NT2/D1 (cell line): ENCODE measurements around the gene MEIS2.

ENCODE experiments used
- DNase-seq: peaks from one replicate; pipeline ENCODE4 v3.0.0-alpha.2; 2011; ENCODE audit warnings: low read depth, low spot score
- H3K27me3 ChIP-seq: 2 replicates; pipeline ENCODE4 v1.6.0; 2011; ENCODE audit warnings: mild to moderate bottlenecking; ENCODE audit not compliant: insufficient read length, insufficient read depth
- H3K36me3 ChIP-seq: 2 replicates; pipeline ENCODE4 v1.6.1; 2011; ENCODE audit warnings: mild to moderate bottlenecking, low read length, mixed read lengths; ENCODE audit not compliant: insufficient read depth, insufficient read length
- H3K4me1 ChIP-seq: 2 replicates; pipeline ENCODE4 v1.5.1; 2011; ENCODE audit not compliant: insufficient read depth, insufficient read length
- H3K4me3 ChIP-seq: 2 replicates; pipeline ENCODE4 v1.5.1; 2011; ENCODE audit warnings: low read depth; ENCODE audit not compliant: insufficient read length
- H3K9ac ChIP-seq: 2 replicates; pipeline ENCODE4 v1.6.0; 2011; ENCODE audit warnings: low read depth; ENCODE audit not compliant: insufficient read length
- H3K9me3 ChIP-seq: 2 replicates; pipeline ENCODE4 v1.5.1; 2011; ENCODE audit warnings: mild to moderate bottlenecking, low read length; ENCODE audit not compliant: insufficient read depth
- SUZ12 ChIP-seq: IDR thresholded peaks from 2 replicates; pipeline ENCODE4 v1.6.1; 2011; ENCODE audit not compliant: insufficient read length, insufficient read depth; ENCODE audit errors: extremely low read depth
- YY1 ChIP-seq: IDR thresholded peaks from 2 replicates; pipeline ENCODE4 v1.6.1; 2011; ENCODE audit not compliant: insufficient read length, insufficient read depth
- ZNF274 ChIP-seq: IDR thresholded peaks from 2 replicates; pipeline ENCODE4 v1.6.1; 2011; ENCODE audit warnings: mild to moderate bottlenecking, low read depth, low read length

The MEIS2 gene

DNA sequence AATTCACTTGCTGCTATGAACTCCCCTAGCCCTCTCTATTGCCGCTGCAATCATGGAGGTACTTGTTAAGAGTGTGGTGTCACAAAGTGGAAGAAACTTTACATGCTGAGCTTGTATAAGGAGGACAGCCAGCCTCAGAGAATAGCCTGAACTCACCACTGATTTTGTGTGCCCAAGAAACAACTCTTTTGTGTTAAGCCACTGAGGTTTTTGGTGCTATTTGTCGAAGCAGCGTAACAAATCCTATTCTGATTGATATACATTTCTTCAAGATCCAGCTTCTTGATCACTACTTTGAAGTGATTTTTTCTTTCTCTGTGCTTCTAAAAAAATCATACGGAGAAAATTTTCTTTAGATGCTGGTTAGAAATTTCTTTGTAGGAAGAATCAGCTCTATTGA lies 132.4 kb downstream of the MEIS2 start:
- Histone ChIP-seq H3K36me3 (no peaks in the 10 kb centered on the region), H3K27me3 (no peaks in the 10 kb centered on the region), H3K9ac (no peak overlapping the region), H3K4me3 (no peak overlapping the region), H3K9me3 (no peaks in the 10 kb centered on the region; the same call in 1 of the 2 replicates), H3K4me1 (no peaks in the 10 kb centered on the region)
- TF ChIP-seq ZNF274 = no peak
- no peak for TF ChIP-seq YY1
- TF ChIP-seq SUZ12 = no peak
- no peak for DNase-seq

DNA sequence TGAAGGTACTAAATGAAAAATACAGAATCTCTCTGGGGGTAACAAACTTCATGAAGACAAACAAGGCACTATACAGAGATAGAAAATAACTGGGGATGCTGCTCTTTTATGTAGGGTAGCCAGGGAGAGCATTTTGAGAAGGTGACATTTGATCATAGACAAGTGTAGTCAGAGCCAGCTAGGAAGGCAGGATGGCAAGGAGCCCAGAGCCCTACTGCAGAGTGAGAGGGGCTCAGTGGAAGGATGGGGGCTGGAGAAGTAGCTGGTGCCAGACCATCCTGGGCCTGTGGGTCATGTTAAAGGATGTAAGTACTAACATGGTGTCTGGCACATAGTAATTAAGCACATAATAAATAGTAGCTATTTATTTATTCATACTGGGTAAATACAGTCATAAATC lies 133.6 kb downstream of the MEIS2 start:
- no peaks in the 10 kb centered on the region; the same call in 1 of the 2 replicates for H3K9me3 ChIP-seq
- H3K4me1 ChIP-seq = no peaks in the 10 kb centered on the region
- H3K4me3 ChIP-seq = no peak overlapping the region
- no peaks in the 10 kb centered on the region for H3K36me3 ChIP-seq
- H3K9ac ChIP-seq = no peak overlapping the region
- no peaks in the 10 kb centered on the region for H3K27me3 ChIP-seq
- no peak for DNase-seq
- TF ChIP-seq SUZ12 (no peak), ZNF274 (no peak), YY1 (no peak)

DNA sequence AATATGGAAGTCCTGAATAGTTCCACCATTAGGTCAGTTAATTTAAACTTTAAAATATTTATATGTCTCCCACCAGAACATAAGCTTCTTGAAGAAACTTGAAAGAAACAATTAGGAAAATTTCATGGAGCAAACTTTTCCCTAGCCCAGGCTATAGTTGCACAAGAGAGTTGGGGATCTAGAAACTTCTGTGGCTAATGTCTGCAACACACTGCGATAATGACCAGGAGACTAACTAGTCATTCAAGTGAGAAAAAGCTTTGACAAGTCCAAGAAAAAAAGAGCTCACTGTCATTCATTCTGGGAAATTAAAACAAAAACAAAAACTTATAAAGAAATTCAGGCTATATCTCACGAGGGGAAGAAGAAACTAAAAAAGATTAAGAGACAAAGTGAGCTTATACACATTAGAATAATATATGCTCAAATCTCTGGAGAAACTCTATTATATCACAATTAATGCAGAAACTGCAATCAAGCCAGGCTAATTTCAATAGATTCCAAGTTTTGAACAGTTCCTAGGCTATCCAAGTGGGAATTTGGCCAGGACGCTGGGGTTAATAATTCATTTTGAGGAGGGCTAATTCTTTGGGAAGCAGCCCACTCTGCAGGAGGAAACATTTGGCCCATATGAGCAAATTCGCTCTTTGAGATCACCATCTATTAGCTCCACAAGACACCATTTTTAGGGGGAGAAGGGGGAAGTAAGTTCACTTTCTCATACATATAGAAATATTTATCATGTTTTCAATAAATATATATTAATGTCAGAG lies 134.6 kb downstream of the MEIS2 start:
- TF ChIP-seq YY1 (no peak), SUZ12 (no peak), ZNF274 (no peak)
- H3K4me1 ChIP-seq = no peaks in the 10 kb centered on the region
- H3K9ac ChIP-seq = no peak overlapping the region
- DNase-seq = no peak
- H3K36me3 ChIP-seq = no peaks in the 10 kb centered on the region
- H3K4me3 ChIP-seq = no peak overlapping the region
- no peaks in the 10 kb centered on the region for H3K27me3 ChIP-seq
- no peaks in the 10 kb centered on the region; the same call in 1 of the 2 replicates for H3K9me3 ChIP-seq

DNA sequence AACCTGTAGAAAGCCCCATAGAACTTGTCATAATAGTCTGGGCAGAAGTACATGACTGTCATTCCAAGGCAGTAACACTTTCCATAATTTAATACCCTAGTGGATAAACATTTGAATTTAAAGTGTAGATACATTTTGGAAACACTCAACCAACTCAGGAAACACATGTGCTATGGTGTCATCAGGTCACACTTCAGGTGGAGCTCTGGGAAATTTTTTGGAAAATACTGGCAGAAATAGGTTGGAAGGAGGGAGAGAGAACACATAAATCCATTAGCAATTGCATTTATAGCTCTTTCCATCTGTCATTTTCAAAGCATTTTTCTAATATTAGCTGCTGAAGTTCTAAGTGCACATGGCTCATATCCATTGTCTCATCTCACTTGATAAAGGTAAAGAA lies 135.7 kb downstream of the MEIS2 start:
- Histone ChIP-seq H3K36me3 (no peaks in the 10 kb centered on the region), H3K9me3 (no peaks in the 10 kb centered on the region; the same call in 1 of the 2 replicates), H3K27me3 (no peaks in the 10 kb centered on the region), H3K4me1 (no peaks in the 10 kb centered on the region), H3K4me3 (no peak overlapping the region), H3K9ac (no peak overlapping the region)
- DNase-seq = no peak
- TF ChIP-seq ZNF274 (no peak), YY1 (no peak), SUZ12 (no peak)

DNA sequence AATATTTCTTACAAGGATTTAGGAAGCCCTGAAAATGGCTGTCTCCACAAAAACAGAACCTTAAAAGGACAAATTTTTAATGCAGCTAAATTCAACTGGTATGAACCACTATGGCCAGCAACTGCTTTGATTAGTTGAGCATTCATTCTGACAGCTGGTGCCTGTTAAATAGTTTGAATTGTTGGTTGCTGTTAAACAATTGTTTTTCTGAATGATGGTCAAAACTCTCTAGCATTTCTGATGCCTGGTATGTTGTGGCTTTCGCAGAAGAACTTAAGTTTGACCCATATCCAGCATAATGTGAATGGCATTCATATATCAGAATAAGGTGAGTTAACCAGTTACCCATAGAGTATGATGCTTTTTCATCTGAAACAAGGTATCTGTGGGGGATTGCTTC lies 138.4 kb downstream of the MEIS2 start:
- TF ChIP-seq YY1 (no peak), ZNF274 (no peak), SUZ12 (no peak)
- DNase-seq = no peak
- H3K4me3 ChIP-seq = no peak overlapping the region
- no peaks in the 10 kb centered on the region for H3K27me3 ChIP-seq
- no peaks in the 10 kb centered on the region for H3K4me1 ChIP-seq
- no peak overlapping the region for H3K9ac ChIP-seq
- no peaks in the 10 kb centered on the region for H3K9me3 ChIP-seq
- H3K36me3 ChIP-seq = no peaks in the 10 kb centered on the region

DNA sequence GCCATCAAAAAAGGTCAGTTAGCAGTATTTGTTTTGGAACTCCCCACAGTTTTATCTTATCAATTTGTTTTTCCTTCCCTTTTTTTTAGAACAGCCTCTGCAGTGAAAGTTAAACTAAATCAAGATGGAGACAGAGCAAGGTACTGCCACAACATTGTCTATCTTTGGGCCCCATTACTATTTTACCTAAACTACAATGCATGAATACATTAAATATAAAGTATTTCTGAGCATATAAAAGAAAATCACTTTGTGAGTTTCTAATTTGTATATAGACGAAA lies 139.5 kb downstream of the MEIS2 start:
- H3K9me3 ChIP-seq = no peaks in the 10 kb centered on the region
- TF ChIP-seq SUZ12 = no peak
- no peak for TF ChIP-seq ZNF274
- TF ChIP-seq YY1 = no peak
- H3K4me3 ChIP-seq = no peak overlapping the region
- no peak for DNase-seq
- no peaks in the 10 kb centered on the region for H3K27me3 ChIP-seq
- H3K9ac ChIP-seq = no peak overlapping the region
- no peaks in the 10 kb centered on the region for H3K4me1 ChIP-seq
- no peaks in the 10 kb centered on the region for H3K36me3 ChIP-seq

DNA sequence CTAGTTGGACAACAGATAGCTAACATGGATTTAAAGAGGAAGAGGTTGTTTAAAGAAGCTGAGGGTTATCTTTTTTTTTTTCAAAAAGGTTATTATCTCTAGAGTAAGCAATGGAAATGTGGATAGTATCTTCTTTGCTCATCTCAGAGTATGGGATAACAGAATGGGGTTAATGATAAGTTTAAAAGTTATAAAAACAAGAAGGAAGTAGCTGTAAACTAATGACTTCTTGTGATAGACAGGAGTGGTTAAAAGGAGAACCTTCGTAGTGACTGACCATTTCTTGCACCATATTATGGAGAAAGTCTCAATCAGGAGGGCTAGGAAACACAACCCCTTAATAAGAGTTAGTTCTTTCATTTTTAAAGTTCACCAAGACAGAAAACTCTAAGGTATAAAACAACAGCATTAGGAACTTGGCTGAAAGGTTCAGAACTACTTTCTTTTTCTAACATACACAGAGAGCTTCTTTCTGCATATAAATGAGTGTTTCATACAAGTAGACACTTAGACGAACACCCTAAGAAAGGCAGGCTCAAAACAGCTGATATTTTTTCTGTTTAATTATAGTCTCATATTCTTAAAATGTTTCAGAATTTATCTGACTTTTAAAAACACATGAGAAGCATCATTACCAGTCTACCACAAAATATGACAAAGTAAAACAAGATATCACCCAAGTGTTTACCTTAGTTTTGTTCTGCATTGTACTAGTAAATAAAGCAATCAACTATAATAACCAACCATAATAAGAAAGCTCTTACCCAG lies 140.0 kb downstream of the MEIS2 start:
- Histone ChIP-seq H3K9me3 (no peaks in the 10 kb centered on the region), H3K4me1 (no peaks in the 10 kb centered on the region), H3K9ac (no peak overlapping the region), H3K4me3 (no peak overlapping the region), H3K36me3 (no peaks in the 10 kb centered on the region), H3K27me3 (no peaks in the 10 kb centered on the region)
- DNase-seq = no peak
- TF ChIP-seq YY1 = no peak
- no peak for TF ChIP-seq SUZ12
- no peak for TF ChIP-seq ZNF274
